ENCODE measurements around the gene OPA3. TPM values are rescaled to one million over a fixed set of nuclear protein-coding genes. Genes with fewer than 3 reads are reported as not detected.

OPA3 gene
- total RNA-seq, 4 donors from 2014 or later, result 4.8 to 6.7 (median 5.7) TPM

DNA sequence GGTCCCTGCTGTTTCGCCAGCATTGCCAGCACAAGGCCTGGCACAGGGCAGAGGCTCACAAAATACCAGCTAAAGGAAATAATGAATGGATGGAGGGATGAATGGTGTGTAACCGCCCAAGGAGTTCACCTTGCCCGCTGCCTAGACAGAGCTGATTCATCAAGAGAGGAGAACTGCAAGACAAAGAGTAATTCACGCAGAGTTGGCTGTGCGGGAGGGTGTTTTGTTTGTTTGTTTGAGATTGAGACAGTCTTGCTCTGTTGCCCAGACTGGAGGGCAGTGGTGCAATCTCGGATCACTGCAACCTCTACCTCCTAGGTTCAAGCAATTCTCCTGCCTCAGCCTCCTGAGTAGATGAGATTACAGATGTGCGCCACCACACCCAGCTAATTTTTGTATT, 3.0 kb downstream of the OPA3 start:
- WGBS, 2 donors, result 59 to 68% methylated on average over 7 of the region's 7 CpGs

DNA sequence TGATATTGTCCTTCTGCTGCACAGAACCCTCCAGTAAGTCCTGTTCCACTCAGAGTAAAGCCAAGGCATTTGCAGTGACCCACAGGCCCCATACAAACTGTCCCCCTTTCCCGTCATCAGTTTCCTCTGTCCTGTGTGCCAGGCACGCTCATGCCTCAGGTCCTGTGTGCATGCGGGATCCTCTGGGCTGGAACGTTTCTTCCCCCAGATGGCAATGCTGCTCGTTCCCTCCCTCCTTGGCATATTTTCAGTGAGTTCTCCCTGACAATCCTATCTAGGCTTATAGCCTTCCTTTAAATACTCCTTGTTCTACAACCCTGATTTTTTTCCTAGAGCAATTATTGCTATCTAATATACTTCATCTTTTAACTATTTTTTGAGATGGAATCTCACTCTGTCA, 5.7 kb downstream of the OPA3 start:
- H3K36me3 ChIP-seq, result no peaks in the 10 kb centered on the region
- H3K4me3 ChIP-seq, result no peak overlapping the region
- whole genome bisulfite sequencing, 2 donors, result 71 to 78% methylated on average over 5 of the region's 5 CpGs
- no peaks in the 10 kb centered on the region for H3K9me3 ChIP-seq
- H3K4me1 ChIP-seq, result peaks cover 0 to 14% (median 3%) of the 10 kb centered on the region in 4 donors
- TF ChIP-seq POLR2A (IDR thresholded peaks at IDR 0.05), result no peak
- TF ChIP-seq EP300 (IDR thresholded peaks at IDR 0.05), result no peak
- TF ChIP-seq, protein P1, sequence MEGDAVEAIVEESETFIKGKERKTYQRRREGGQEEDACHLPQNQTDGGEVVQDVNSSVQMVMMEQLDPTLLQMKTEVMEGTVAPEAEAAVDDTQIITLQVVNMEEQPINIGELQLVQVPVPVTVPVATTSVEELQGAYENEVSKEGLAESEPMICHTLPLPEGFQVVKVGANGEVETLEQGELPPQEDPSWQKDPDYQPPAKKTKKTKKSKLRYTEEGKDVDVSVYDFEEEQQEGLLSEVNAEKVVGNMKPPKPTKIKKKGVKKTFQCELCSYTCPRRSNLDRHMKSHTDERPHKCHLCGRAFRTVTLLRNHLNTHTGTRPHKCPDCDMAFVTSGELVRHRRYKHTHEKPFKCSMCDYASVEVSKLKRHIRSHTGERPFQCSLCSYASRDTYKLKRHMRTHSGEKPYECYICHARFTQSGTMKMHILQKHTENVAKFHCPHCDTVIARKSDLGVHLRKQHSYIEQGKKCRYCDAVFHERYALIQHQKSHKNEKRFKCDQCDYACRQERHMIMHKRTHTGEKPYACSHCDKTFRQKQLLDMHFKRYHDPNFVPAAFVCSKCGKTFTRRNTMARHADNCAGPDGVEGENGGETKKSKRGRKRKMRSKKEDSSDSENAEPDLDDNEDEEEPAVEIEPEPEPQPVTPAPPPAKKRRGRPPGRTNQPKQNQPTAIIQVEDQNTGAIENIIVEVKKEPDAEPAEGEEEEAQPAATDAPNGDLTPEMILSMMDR (IDR thresholded peaks at IDR 0.05), result no peak
- H3K27me3 ChIP-seq, result no peaks in the 10 kb centered on the region
- no peak for DNase-seq (ENCODE audit: low spot score in 2 of 2)
- no peak overlapping the region for H3K27ac ChIP-seq

More for the DNA sequence above, 3.0 kb downstream of the OPA3 start:
- Histone ChIP-seq H3K27ac (peak overlapping the region in 1 of 4 donors; percentile 17), H3K36me3 (no peaks in the 10 kb centered on the region), H3K4me3 (no peak overlapping the region), H3K27me3 (no peaks in the 10 kb centered on the region), H3K4me1 (peaks cover 0 to 22% (median 10%) of the 10 kb centered on the region in 4 donors), H3K9me3 (no peaks in the 10 kb centered on the region)
- TF ChIP-seq EP300 (IDR thresholded peaks at IDR 0.05) (no peak), POLR2A (IDR thresholded peaks at IDR 0.05) (no peak)
- TF ChIP-seq, protein P1 (IDR thresholded peaks at IDR 0.05), result no peak
- DNase-seq (ENCODE audit: low spot score in 2 of 2), result no peak

DNA sequence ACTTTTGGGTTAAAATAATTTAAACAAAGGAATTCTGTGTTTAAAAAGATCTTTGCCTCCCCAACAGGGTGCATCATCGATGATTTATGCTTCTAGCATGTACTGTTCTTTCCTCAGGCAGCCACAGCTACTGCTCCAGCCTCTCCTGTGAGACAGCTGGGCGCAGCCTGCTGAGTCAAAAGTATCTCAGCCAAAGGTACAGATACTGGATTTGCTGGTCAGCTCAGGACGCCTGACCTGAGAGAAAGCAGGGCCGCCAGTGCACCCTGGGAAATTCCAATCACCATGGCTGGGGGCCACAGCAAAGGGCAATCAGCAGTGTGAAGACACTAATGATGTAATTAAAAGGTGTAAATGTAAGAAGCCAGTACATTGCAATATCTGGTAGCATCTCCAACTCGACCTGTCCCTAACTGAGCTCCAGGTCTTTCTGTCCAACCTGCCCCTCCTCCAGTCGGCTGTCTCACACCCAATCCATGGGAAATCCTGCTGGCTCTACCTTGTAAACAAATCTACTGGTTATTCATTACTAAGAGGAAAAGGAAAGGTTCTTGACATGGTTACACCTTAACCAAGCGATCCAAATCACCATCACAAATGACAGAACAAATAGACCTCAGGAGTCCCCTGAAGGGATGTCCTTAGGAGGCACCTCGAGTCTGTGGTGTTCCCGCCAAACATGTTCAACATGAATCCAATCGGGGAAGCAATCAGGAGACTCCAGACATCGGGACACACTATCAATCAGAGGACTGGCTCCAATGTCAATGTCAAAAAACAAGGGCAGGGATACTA, 7.3 kb downstream of the OPA3 start:
- DNase-seq (ENCODE audit: low spot score in 2 of 2), result no peak
- Histone ChIP-seq H3K36me3 (no peaks in the 10 kb centered on the region), H3K4me1 (peaks cover 0 to 5% (median 0%) of the 10 kb centered on the region in 4 donors), H3K4me3 (no peak overlapping the region), H3K27me3 (no peaks in the 10 kb centered on the region), H3K27ac (no peak overlapping the region), H3K9me3 (no peaks in the 10 kb centered on the region)
- TF ChIP-seq POLR2A (IDR thresholded peaks at IDR 0.05) (no peak), EP300 (IDR thresholded peaks at IDR 0.05) (no peak)
- TF ChIP-seq, protein P1 (IDR thresholded peaks at IDR 0.05), result no peak
- 39 to 45% methylated on average over 11 of the region's 11 CpGs for WGBS, 2 donors

DNA sequence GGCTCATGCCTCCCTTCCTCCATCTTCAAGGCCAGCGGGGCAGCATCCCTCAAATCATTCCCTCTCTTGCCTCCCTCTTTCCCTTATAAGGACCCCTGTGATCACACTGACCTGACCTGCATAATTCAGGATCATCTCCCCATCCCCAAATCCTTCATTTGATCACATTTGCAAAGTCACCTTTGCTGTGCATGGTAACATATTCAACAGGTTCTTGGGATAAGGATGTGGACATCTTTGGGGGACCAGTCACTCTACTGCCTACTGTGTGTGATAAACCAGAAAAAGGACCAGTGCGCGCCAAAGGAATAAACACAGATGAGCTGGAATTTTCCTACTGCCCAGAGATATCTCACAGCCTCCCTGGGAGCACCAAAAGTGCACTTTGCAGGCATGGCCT, 7.9 kb downstream of the OPA3 start:
- Histone ChIP-seq H3K4me3 (no peak overlapping the region), H3K27ac (no peak overlapping the region), H3K36me3 (no peaks in the 10 kb centered on the region), H3K4me1 (peaks cover 0 to 5% (median 0%) of the 10 kb centered on the region in 4 donors), H3K9me3 (no peaks in the 10 kb centered on the region), H3K27me3 (no peaks in the 10 kb centered on the region)
- DNase-seq (ENCODE audit: low spot score in 2 of 2), result no peak
- TF ChIP-seq EP300 (IDR thresholded peaks at IDR 0.05) (no peak), POLR2A (IDR thresholded peaks at IDR 0.05) (no peak)
- TF ChIP-seq, protein P1 (IDR thresholded peaks at IDR 0.05), result no peak
- WGBS, 2 donors, result 29 to 31% methylated on average over 3 of the region's 3 CpGs

DNA sequence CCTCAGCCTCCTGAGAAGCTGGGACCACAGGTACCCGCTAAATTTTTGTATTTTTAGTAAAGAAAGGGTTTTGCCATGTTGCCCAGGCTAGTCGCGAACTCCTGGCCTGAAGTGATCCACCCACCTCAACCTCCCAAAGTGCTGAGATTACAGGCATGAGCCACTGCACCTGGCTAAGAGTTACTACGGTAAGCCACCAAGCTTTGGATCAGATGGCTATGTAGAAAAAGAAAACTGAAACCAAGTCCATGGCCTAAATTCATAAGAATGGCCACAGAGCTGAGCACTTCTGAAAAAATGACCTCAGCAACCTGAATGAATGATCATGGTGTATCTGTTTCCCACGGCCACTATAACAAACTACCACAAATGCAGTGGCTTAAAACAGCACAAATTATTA, 9.4 kb downstream of the OPA3 start:
- H3K9me3 ChIP-seq, result no peaks in the 10 kb centered on the region
- H3K4me3 ChIP-seq, result no peak overlapping the region
- WGBS, 2 donors, result 85 to 90% methylated on average over 5 of the region's 5 CpGs
- no peaks in the 10 kb centered on the region for H3K4me1 ChIP-seq
- no peak overlapping the region for H3K27ac ChIP-seq
- no peaks in the 10 kb centered on the region for H3K27me3 ChIP-seq
- no peak for TF ChIP-seq EP300 (IDR thresholded peaks at IDR 0.05)
- TF ChIP-seq, protein P1 (IDR thresholded peaks at IDR 0.05), result no peak
- no peak for TF ChIP-seq POLR2A (IDR thresholded peaks at IDR 0.05)
- no peak for DNase-seq (ENCODE audit: low spot score in 2 of 2)
- no peaks in the 10 kb centered on the region for H3K36me3 ChIP-seq

All from tibial nerve (tissue), 4 donors.